Measurements from ENCODE around the gene ATP13A3. TPM values are rescaled to one million over a fixed set of nuclear protein-coding genes. Genes with fewer than 3 reads are reported as not detected.
"Not testable (repeated sequence)": the region's sequence is repeated elsewhere in the genome, so short reads cannot be mapped to it uniquely, and the experiment has no call there.

The ATP13A3 gene
- total RNA-seq, 4 donors from 2014 or later: 55.6 to 166 (median 94.7) TPM

- intact Hi-C loops (cut with DNase I): no loop called here
- TF ChIP-seq POLR2A (IDR thresholded peaks at IDR 0.05) (no peak), CTCF (IDR thresholded peaks at IDR 0.05) (no peak)
- 75 to 81% methylated on average over 5 of the region's 5 CpGs for WGBS, 2 donors
- no peak for DNase-seq
- Histone ChIP-seq H3K4me3 (no peak overlapping the region), H3K27ac (no peak overlapping the region), H3K4me1 (no peaks in the 10 kb centered on the region), H3K9me3 (no peaks in the 10 kb centered on the region), H3K36me3 (no peaks in the 10 kb centered on the region), H3K27me3 (no peaks in the 10 kb centered on the region)
Measured at GRCh38 chr3:194505791-194506415, 19.1 kb upstream of the ATP13A3 start.

- intact Hi-C loops (cut with DNase I): no loop called here
- Histone ChIP-seq H3K36me3 (no peaks in the 10 kb centered on the region), H3K4me1 (no peaks in the 10 kb centered on the region), H3K9me3 (no peaks in the 10 kb centered on the region), H3K4me3 (no peak overlapping the region), H3K27me3 (no peaks in the 10 kb centered on the region), H3K27ac (no peak overlapping the region)
- no peak for TF ChIP-seq POLR2A (IDR thresholded peaks at IDR 0.05)
- no peak for TF ChIP-seq CTCF (IDR thresholded peaks at IDR 0.05)
- WGBS, 2 donors: 90 to 91% methylated on average over 6 to 7 of the region's 7 CpGs
- no peak for DNase-seq
Measured at GRCh38 chr3:194504861-194505260, 18.1 kb upstream of the ATP13A3 start.

DNA sequence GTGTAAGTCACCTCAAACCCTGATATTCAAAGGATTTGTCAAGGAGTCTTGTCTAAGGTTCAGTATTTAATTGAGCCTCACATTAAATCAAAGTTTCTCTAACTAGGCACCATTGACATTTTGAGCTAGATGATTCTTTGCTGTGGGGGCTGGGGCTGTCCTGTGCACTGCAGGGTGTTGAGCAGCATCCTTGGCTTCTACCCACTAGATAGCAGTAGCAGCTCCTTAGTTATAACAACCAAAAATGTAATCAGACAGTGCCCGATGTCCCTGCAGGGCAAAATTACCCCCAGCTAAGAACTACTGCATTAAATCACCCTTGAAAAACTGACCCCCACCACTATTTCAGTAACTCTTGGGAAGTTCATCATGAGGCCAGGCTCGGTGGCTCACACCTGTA, 17.3 kb upstream of the ATP13A3 start:
- H3K4me1 ChIP-seq: no peaks in the 10 kb centered on the region
- no peak overlapping the region for H3K4me3 ChIP-seq
- H3K27me3 ChIP-seq: no peaks in the 10 kb centered on the region
- H3K27ac ChIP-seq: no peak overlapping the region
- no peaks in the 10 kb centered on the region for H3K9me3 ChIP-seq
- no peak for DNase-seq
- 91 to 92% methylated on average over 2 of the region's 2 CpGs for WGBS, 2 donors
- no peaks in the 10 kb centered on the region for H3K36me3 ChIP-seq
- no peak for TF ChIP-seq POLR2A (IDR thresholded peaks at IDR 0.05)
- intact Hi-C loops (cut with DNase I): no loop called here

DNA sequence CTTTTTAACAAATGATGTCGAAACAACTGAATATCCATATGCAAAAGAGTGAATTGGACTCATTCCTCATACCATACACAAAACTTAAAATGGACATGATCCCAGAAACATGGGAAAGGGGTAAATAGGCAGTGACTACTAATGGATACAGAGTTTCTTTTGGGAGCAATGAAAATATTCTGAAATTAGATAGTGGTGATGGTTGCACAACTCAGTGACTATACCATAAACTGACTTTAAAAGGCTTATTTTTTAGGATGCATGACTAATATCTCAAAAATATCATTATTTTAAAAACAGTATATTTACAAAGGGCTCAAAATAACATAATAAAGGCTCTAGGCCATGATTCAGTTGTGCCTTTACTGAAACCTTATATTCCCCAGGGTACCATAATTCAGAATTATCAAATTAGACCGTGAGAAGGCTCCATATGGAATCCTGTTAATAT, 16.3 kb upstream of the ATP13A3 start:
- Histone ChIP-seq H3K4me3 (no peak overlapping the region), H3K27ac (no peak overlapping the region), H3K9me3 (no peaks in the 10 kb centered on the region), H3K4me1 (peaks cover 0 to under 1% (median 0%) of the 10 kb centered on the region in 3 donors), H3K27me3 (no peaks in the 10 kb centered on the region), H3K36me3 (no peaks in the 10 kb centered on the region)
- intact Hi-C loops (cut with DNase I): no loop called here
- 87 to 89% methylated on average over 2 of the region's 2 CpGs for WGBS, 2 donors
- DNase-seq: no peak
- TF ChIP-seq POLR2A (IDR thresholded peaks at IDR 0.05): no peak

DNA sequence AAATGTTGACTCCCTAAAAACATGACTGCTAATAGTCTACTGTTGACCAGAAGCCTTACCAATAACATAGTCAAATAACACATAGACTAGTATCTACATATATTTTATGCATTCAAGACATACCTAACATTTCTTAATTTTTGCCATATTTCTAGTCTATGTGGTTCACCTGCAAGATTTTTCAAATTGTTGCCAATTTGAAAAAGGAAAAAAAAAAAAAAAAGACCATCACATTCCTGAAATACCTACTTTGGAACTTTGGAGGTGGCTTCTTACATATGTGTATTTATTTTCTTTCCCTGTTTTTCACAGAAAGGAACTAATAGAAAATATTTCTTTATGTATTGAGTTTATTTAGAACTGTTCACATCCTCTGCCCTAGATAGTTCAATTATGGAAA, 13.4 kb upstream of the ATP13A3 start:
- Histone ChIP-seq H3K27ac (no peak overlapping the region), H3K4me3 (no peak overlapping the region), H3K36me3 (no peaks in the 10 kb centered on the region), H3K9me3 (no peaks in the 10 kb centered on the region), H3K27me3 (no peaks in the 10 kb centered on the region), H3K4me1 (peaks cover 0 to 9% (median 0%) of the 10 kb centered on the region in 3 donors)
- intact Hi-C loops (cut with DNase I): no loop called here
- no peak for TF ChIP-seq POLR2A (IDR thresholded peaks at IDR 0.05)
- no peak for TF ChIP-seq CTCF (IDR thresholded peaks at IDR 0.05)
- no peak for DNase-seq

DNA sequence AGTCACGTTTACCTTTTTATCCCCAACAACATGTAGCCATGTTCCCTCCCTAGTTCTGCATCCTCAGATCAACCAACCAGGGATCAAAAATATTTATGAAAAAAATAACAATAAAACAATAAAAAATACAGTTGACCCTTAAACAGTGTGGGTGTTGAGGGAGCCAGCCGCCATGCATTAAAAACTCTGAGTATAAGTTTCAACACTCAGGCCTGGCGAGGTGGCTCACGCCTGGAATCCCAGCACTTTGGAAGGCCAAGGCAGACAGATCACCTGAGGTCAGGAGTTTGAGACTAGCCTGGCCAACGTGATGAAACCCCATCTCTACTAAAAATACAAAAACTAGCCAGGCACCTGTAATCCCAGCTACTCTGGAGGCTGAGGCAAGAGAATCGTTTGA, 12.7 kb upstream of the ATP13A3 start:
- H3K9me3 ChIP-seq; H3K4me1 ChIP-seq; H3K36me3 ChIP-seq; intact Hi-C loops (cut with DNase I); DNase-seq; H3K4me3 ChIP-seq; H3K27ac ChIP-seq; H3K27me3 ChIP-seq: not testable (repeated sequence)
- WGBS, 2 donors: 91 to 92% methylated on average over 6 of the region's 6 CpGs

Measured in esophagus squamous epithelium (tissue), 5 donors.